Measurements from ENCODE around the gene CALML6.

DNA sequence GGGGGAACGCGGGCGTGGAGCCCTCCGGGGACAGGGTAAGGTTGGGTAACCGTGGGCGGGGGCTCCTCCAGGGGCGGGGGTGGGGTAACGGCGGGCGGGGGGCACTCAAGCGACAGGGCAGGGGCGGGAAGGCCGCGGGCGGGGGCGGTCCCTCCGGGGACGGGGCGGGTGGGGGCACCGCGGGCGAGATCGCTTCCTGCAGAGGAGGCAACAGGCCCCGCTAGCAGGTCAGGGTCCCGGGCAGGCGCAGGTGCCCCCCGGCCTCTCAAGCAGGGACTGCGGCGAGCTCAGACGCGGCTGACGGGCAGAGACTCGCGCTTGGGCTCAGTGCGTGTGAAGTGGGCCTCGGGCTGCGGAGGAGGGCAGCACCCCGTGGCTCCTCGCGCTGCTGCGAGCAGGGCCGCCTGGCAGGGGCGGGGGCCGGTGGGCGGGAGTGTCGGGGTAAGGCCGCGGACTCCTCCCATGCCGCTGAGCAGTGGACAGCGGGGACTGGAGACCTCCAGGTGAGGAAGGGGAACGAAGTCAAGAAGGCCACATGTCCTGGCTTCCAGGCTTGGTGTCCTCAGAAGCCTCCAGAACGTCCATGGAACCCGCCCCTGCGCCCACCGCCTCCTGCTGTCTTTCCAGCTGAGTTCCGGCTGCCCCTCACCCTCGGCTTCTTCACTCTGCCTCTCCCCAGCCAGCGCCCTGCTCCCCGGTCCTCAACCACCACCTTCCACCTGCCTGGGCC is 23.5 kb upstream of the CALML6 start:
- TF ChIP-seq, protein P1, sequence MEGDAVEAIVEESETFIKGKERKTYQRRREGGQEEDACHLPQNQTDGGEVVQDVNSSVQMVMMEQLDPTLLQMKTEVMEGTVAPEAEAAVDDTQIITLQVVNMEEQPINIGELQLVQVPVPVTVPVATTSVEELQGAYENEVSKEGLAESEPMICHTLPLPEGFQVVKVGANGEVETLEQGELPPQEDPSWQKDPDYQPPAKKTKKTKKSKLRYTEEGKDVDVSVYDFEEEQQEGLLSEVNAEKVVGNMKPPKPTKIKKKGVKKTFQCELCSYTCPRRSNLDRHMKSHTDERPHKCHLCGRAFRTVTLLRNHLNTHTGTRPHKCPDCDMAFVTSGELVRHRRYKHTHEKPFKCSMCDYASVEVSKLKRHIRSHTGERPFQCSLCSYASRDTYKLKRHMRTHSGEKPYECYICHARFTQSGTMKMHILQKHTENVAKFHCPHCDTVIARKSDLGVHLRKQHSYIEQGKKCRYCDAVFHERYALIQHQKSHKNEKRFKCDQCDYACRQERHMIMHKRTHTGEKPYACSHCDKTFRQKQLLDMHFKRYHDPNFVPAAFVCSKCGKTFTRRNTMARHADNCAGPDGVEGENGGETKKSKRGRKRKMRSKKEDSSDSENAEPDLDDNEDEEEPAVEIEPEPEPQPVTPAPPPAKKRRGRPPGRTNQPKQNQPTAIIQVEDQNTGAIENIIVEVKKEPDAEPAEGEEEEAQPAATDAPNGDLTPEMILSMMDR (conservative IDR thresholded peaks at IDR 0.05; ENCODE audit: low read depth, low read length): no peak
- TF ChIP-seq CEBPB (IDR thresholded peaks at IDR 0.05; ENCODE audit: low read depth, low read length) (no peak), FOS (IDR thresholded peaks at IDR 0.05; ENCODE audit: low read depth, low read length) (no peak), NFE2L2 (IDR thresholded peaks at IDR 0.05; ENCODE audit: low read depth, low read length) (no peak), BHLHE40 (IDR thresholded peaks at IDR 0.05; ENCODE audit: low read depth, low read length) (no peak), SMC3 (IDR thresholded peaks at IDR 0.05; ENCODE audit: low read depth, low read length) (no peak)

All from IMR-90 (cell line).